ENCODE data around the gene MCM3. TPM values are rescaled to one million over a fixed set of nuclear protein-coding genes. Genes with fewer than 3 reads are reported as not detected.

MCM3 gene
- total and polyA plus RNA-seq, 12 donors = 10.5 to 65.5 (median 25.0) TPM

DNA sequence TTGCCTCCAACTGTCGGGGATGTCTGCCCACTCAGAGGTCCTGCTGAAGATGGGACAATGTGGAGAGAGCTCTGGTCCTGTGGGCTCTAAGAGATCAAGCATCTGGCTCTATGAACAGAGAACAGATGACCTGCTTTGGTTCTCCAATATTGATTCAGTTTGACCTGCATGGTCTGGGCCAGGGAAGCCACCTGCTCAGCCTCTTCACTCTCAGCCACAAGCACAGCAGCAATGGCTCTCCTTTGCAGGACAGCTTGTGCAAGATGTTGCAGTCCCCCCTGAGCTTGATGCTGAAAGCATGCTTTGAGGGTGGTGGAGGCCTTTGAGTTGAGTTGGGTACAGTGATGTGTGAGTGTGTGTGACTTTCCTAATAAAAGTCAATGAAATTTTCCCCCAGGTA lies 18.6 kb upstream of the MCM3 start:
- Histone ChIP-seq H3K36me3 (replicated peaks in 1 of 2) (no peaks in the 10 kb centered on the region), H3K27me3 (no peaks in the 10 kb centered on the region), H3K27ac (no peak overlapping the region), H3K4me1 (replicated peaks in 1 of 2) (peaks cover 0 to 3% of the 10 kb centered on the region in 2 donors), H3K4me3 (no peak overlapping the region), H3K9me3 (replicated peaks in 1 of 3) (no peaks in the 10 kb centered on the region)
- DNase-seq = no peak
- TF ChIP-seq POLR2A (IDR thresholded peaks at IDR 0.05) (no peak), CTCF (IDR thresholded peaks at IDR 0.05) (no peak)
- WGBS, 4 donors = 80 to 100% (median 92%) methylated on average over 1 of the region's 1 CpG
- intact Hi-C loops (cut with DNase I) = no loop called here

DNA sequence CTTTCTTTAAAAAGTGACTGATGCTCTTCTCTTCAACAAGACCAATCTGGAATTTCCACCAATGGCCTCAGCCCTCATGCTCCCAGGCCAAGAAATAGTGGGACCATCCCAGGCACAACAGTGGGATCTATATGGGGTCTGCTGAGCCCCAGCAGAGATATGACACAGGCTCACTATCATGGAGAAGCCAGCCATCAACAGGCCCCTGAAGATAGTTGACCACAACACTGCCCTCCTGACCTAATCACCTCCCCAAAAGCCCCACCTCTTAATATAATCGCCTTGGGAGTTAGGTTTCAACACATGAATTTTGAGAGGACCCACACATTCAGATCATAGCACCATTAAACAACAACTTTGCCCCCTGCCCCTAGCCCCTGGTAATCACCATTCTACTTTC lies 16.8 kb upstream of the MCM3 start:
- Histone ChIP-seq H3K4me3 (no peak overlapping the region), H3K4me1 (replicated peaks in 1 of 2) (peaks cover 0 to 3% of the 10 kb centered on the region in 2 donors), H3K9me3 (replicated peaks in 1 of 3) (no peaks in the 10 kb centered on the region), H3K27ac (no peak overlapping the region), H3K27me3 (no peaks in the 10 kb centered on the region), H3K36me3 (replicated peaks in 1 of 2) (no peaks in the 10 kb centered on the region)
- 75 to 90% (median 85%) methylated on average over 1 of the region's 1 CpG for WGBS, 4 donors
- intact Hi-C loops (cut with DNase I) = no loop called here
- TF ChIP-seq CTCF (IDR thresholded peaks at IDR 0.05) (no peak), POLR2A (IDR thresholded peaks at IDR 0.05) (no peak)
- no peak for DNase-seq

- Histone ChIP-seq H3K4me1 (replicated peaks in 1 of 2) (peaks cover 0 to 3% of the 10 kb centered on the region in 2 donors), H3K36me3 (replicated peaks in 1 of 2) (no peaks in the 10 kb centered on the region), H3K9me3 (replicated peaks in 1 of 3) (no peaks in the 10 kb centered on the region), H3K27me3 (no peaks in the 10 kb centered on the region), H3K4me3 (no peak overlapping the region), H3K27ac (no peak overlapping the region)
- no peak for DNase-seq
- WGBS, 4 donors = 68 to 100% (median 91%) methylated on average over 2 of the region's 2 CpGs
- TF ChIP-seq CTCF (IDR thresholded peaks at IDR 0.05) = no peak
- no peak for TF ChIP-seq POLR2A (IDR thresholded peaks at IDR 0.05)
- intact Hi-C loops (cut with DNase I) = no loop called here
Observed at GRCh38 chr6:52300489-52300931, 16.0 kb upstream of the MCM3 start.

DNA sequence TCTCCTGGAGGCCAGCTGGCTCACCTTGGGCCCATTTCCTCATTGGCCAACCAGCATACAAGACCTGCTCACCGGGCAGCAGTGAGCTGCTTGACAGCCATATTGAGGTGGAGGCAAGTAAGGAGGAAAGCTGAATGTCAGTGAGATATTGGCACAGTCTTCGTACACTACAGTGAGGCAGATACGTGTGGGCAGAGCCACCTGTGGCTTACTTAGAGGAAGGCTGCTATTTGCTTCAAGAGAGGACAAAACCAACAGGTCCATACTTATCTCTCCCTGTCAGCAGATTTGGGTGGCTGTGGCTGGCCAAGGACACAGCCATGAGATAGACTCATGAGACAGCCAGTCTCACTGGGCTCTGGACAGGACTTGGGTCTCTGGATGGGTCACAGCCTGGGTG lies 15.1 kb upstream of the MCM3 start:
- H3K9me3 ChIP-seq (replicated peaks in 1 of 3) = no peaks in the 10 kb centered on the region
- no peaks in the 10 kb centered on the region for H3K27me3 ChIP-seq
- H3K4me1 ChIP-seq (replicated peaks in 1 of 2) = no peaks in the 10 kb centered on the region
- no peak overlapping the region for H3K4me3 ChIP-seq
- intact Hi-C loops (cut with DNase I) = no loop called here
- no peak for TF ChIP-seq POLR2A (IDR thresholded peaks at IDR 0.05)
- TF ChIP-seq CTCF (IDR thresholded peaks at IDR 0.05) = no peak
- H3K36me3 ChIP-seq (replicated peaks in 1 of 2) = no peaks in the 10 kb centered on the region
- 94 to 97% (median 96%) methylated on average over 3 of the region's 3 CpGs for WGBS, 4 donors
- no peak for DNase-seq
- no peak overlapping the region for H3K27ac ChIP-seq
